PC-3 (cell line): Measurements from ENCODE around the gene LAG3. TPM values are rescaled to one million over a fixed set of nuclear protein-coding genes. Genes with fewer than 3 reads are reported as not detected.

ENCODE experiments used
- ATAC-seq: fragments of 200-7000 bp; cut with Tn5 transposase; 2 replicates; pipeline ENCODE4 v1.9.1; 2020; ENCODE audit warnings: mild to moderate bottlenecking, moderate library complexity
- BruUV-seq: library from RNA; stranded (reverse); fragments of 400-500 nt; replicated peaks from 2 replicates; lab custom pipeline; 2021; lab: Mats Ljungman, UMichigan
- CTCF ChIA-PET: fragments of 300-600 bp; sonication (Branson Sonifier 250); formaldehyde crosslinking; loops from one replicate; lab custom pipeline; 2022; ENCODE audit warnings: antibody characterized with exemption; lab: Charles Lee
- POLR2A ChIA-PET: fragments of 300-600 bp; sonication (Branson Sonifier 250); formaldehyde crosslinking; loops from one replicate; lab custom pipeline; 2022; ENCODE audit warnings: antibody characterized with exemption; ENCODE audit not compliant: unreplicated experiment; lab: Charles Lee
- DNase-seq: peaks from one replicate; pipeline ENCODE4 v3.0.0-alpha.2; 2015
- H2AFZ ChIP-seq: fragments of 300-600 bp; sonication (generic); 2 replicates; pipeline ENCODE4 v1.6.0; 2016; ENCODE audit warnings: antibody characterized with exemption, low read length
- H3F3A ChIP-seq: fragments of 300-600 bp; sonication (generic); one replicate; pipeline ENCODE4 v1.6.0; 2017; ENCODE audit warnings: antibody characterized with exemption, low read length, control low read depth, mild to moderate bottlenecking; ENCODE audit not compliant: unreplicated experiment
- H3K27ac ChIP-seq: fragments of 300-600 bp; sonication (generic); 2 replicates; pipeline ENCODE4 v1.5.1; 2016; ENCODE audit warnings: mild to moderate bottlenecking, low read length
- H3K27me3 ChIP-seq: fragments of 300-600 bp; sonication (generic); 2 replicates; pipeline ENCODE4 v1.6.1; 2016; ENCODE audit warnings: low read length, mixed read lengths
- H3K36me3 ChIP-seq: fragments of 300-600 bp; sonication (generic); 2 replicates; pipeline ENCODE4 v1.6.1; 2016; ENCODE audit warnings: low read depth, mixed run types, low read length, mixed read lengths
- H3K4me1 ChIP-seq: fragments of 300-600 bp; sonication (generic); 2 replicates; pipeline ENCODE4 v1.5.1; 2016; ENCODE audit warnings: low read length; ENCODE audit not compliant: insufficient read depth
- H3K4me2 ChIP-seq: fragments of 300-600 bp; sonication (generic); 2 replicates; pipeline ENCODE4 v1.6.0; 2016; ENCODE audit warnings: low read length
- H3K4me3 ChIP-seq: fragments of 300-600 bp; sonication (generic); 2 replicates; pipeline ENCODE4 v1.5.1; 2016; ENCODE audit warnings: mild to moderate bottlenecking, low read length, mixed read lengths
- H3K79me2 ChIP-seq: fragments of 300-600 bp; sonication (generic); 2 replicates; pipeline ENCODE4 v1.6.1; 2017; ENCODE audit warnings: low read length, mixed read lengths
- H3K9ac ChIP-seq: fragments of 300-600 bp; sonication (generic); 2 replicates; pipeline ENCODE4 v1.6.0; 2016; ENCODE audit warnings: mild to moderate bottlenecking, low read length
- H3K9me2 ChIP-seq: fragments of 300-600 bp; sonication (generic); replicated peaks from 2 replicates; pipeline ENCODE4 v1.6.1; 2016; ENCODE audit warnings: mixed run types, low read length, mixed read lengths
- H3K9me3 ChIP-seq: fragments of 300-600 bp; sonication (generic); 2 replicates; pipeline ENCODE4 v1.6.1; 2016; ENCODE audit warnings: low read length, mixed read lengths
- H4K20me1 ChIP-seq: fragments of 300-600 bp; sonication (generic); 2 replicates; pipeline ENCODE4 v1.6.1; 2016; ENCODE audit warnings: low read length, mixed read lengths
- CTCF ChIP-seq: fragments of 300-600 bp; sonication (generic); conservative IDR thresholded peaks from 2 replicates; pipeline ENCODE4 v1.5.1; 2017; ENCODE audit warnings: antibody characterized with exemption, low read depth, mild to moderate bottlenecking, low read length
- EZH2 ChIP-seq: fragments of 300-600 bp; sonication (generic); IDR thresholded peaks from one replicate; pipeline ENCODE4 v1.6.1; 2017; ENCODE audit warnings: antibody characterized with exemption, mild to moderate bottlenecking, low read length; ENCODE audit not compliant: unreplicated experiment
- EZH2phosphoT487 ChIP-seq: fragments of 300-600 bp; sonication (generic); IDR thresholded peaks from 2 replicates; pipeline ENCODE4 v1.6.1; 2018; ENCODE audit warnings: mild to moderate bottlenecking, antibody characterized with exemption, low read length, borderline replicate concordance
- intact Hi-C: fragments of 100-400 bp; cut with micrococcal nuclease; formaldehyde crosslinking; loops from 2 replicates; pipeline ENCODE4 v1.9.0; 2023
- total RNA-seq: library from RNA; depleted of rRNA; stranded (reverse); fragments of >200 nt; gene quantifications from 2 replicates; pipeline ENCODE4 v1.2.3, GENCODE V29; 2014

Gene LAG3
- total RNA-seq, 1 experiment from 2014 or later, result 0.58 TPM

- no peak for DNase-seq
- Histone ChIP-seq H3K27me3 (no peaks in the 10 kb centered on the region), H3K4me1 (peaks cover 5% of the 10 kb centered on the region; the same call in 1 of the 2 replicates), H3K4me2 (no peak overlapping the region), H3K79me2 (no peaks in the 10 kb centered on the region), H3K9me2 (no peaks in the 10 kb centered on the region), H3K9me3 (no peaks in the 10 kb centered on the region), H3K4me3 (no peak overlapping the region), H4K20me1 (no peaks in the 10 kb centered on the region), H3K36me3 (no peaks in the 10 kb centered on the region), H3K9ac (no peak overlapping the region), H2AFZ (no peak overlapping the region), H3F3A (no peaks in the 10 kb centered on the region), H3K27ac (no peak overlapping the region)
- TF ChIP-seq EZH2 (no peak), CTCF (no peak)
- no peak for ATAC-seq
- CTCF ChIA-PET, result no interaction called here
- POLR2A ChIA-PET, result no interaction called here
- BruUV-seq, result no TSS peak
- intact Hi-C loops, result no loop called here
Observed at GRCh38 chr12:6826125-6826733, 53.9 kb downstream of the LAG3 start.

- CTCF ChIA-PET, result no interaction called here
- H2AFZ ChIP-seq, result peak overlapping the region; percentile 52; the same call in 1 of the 2 replicates
- no peak overlapping the region for H3K9ac ChIP-seq
Observed at GRCh38 chr12:6826734-6827436, 54.6 kb downstream of the LAG3 start.

More at GRCh38 chr12:6826734-6827436, 54.6 kb downstream of the LAG3 start:
- no TSS peak for BruUV-seq
- TF ChIP-seq EZH2 (no peak), EZH2phosphoT487 (no peak), CTCF (no peak)
- no peaks in the 10 kb centered on the region for H3K9me3 ChIP-seq
- peaks cover 5% of the 10 kb centered on the region; the same call in 1 of the 2 replicates for H3K4me1 ChIP-seq
- H3F3A ChIP-seq, result no peaks in the 10 kb centered on the region
- no peaks in the 10 kb centered on the region for H3K79me2 ChIP-seq
- H3K36me3 ChIP-seq, result no peaks in the 10 kb centered on the region
- H4K20me1 ChIP-seq, result no peaks in the 10 kb centered on the region
- peak overlapping the region; percentile 55; the same call in 1 of the 2 replicates for H3K4me2 ChIP-seq
- intact Hi-C loops, result no loop called here
- POLR2A ChIA-PET, result no interaction called here
- no peak for ATAC-seq
- H3K27me3 ChIP-seq, result no peaks in the 10 kb centered on the region
- H3K27ac ChIP-seq, result no peak overlapping the region
- H3K4me3 ChIP-seq, result no peak overlapping the region
- no peaks in the 10 kb centered on the region for H3K9me2 ChIP-seq
- no peak for DNase-seq
